GM12874 (cell line): Measurements from ENCODE around the gene SLC26A11.

Experiments used
- TF ChIP-seq, protein P1 (sequence below): IDR thresholded peaks from 2 replicates; pipeline ENCODE4 v1.5.1; 2011; ENCODE audit warnings: low read depth, mild to moderate bottlenecking, control low read depth, low read length, moderate library complexity; ENCODE audit not compliant: insufficient read depth

SLC26A11 gene

DNA sequence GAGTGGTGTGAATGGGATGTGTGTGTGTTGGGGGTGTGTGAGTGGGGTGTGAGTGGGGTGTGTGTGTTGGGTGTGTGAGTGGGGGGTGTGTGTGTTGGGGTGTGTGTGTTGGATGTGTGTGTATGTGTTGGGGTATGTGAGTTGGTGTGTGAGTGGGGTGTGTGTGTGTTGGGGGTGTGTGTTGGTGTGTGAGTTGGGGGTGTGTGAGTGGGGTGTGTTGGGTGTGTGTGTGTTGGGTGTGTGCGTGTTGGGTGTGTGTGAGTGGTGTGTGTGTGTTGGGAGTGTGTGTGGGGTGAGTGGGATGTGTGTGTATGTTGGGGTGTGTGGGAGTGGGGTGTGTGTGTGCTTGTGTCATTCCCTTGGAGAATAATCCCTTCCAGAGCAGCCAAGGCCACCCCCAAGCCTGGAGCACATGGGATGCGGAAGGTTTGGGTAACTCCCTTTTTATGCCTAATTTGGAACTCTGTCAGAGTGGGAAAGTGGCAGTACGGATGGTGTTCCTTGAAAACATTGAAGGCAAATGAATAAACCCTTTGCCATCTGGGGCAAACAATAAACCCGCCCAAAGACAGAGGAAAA, 54.7 kb downstream of the SLC26A11 start:
- TF ChIP-seq, protein P1, sequence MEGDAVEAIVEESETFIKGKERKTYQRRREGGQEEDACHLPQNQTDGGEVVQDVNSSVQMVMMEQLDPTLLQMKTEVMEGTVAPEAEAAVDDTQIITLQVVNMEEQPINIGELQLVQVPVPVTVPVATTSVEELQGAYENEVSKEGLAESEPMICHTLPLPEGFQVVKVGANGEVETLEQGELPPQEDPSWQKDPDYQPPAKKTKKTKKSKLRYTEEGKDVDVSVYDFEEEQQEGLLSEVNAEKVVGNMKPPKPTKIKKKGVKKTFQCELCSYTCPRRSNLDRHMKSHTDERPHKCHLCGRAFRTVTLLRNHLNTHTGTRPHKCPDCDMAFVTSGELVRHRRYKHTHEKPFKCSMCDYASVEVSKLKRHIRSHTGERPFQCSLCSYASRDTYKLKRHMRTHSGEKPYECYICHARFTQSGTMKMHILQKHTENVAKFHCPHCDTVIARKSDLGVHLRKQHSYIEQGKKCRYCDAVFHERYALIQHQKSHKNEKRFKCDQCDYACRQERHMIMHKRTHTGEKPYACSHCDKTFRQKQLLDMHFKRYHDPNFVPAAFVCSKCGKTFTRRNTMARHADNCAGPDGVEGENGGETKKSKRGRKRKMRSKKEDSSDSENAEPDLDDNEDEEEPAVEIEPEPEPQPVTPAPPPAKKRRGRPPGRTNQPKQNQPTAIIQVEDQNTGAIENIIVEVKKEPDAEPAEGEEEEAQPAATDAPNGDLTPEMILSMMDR = no peak

DNA sequence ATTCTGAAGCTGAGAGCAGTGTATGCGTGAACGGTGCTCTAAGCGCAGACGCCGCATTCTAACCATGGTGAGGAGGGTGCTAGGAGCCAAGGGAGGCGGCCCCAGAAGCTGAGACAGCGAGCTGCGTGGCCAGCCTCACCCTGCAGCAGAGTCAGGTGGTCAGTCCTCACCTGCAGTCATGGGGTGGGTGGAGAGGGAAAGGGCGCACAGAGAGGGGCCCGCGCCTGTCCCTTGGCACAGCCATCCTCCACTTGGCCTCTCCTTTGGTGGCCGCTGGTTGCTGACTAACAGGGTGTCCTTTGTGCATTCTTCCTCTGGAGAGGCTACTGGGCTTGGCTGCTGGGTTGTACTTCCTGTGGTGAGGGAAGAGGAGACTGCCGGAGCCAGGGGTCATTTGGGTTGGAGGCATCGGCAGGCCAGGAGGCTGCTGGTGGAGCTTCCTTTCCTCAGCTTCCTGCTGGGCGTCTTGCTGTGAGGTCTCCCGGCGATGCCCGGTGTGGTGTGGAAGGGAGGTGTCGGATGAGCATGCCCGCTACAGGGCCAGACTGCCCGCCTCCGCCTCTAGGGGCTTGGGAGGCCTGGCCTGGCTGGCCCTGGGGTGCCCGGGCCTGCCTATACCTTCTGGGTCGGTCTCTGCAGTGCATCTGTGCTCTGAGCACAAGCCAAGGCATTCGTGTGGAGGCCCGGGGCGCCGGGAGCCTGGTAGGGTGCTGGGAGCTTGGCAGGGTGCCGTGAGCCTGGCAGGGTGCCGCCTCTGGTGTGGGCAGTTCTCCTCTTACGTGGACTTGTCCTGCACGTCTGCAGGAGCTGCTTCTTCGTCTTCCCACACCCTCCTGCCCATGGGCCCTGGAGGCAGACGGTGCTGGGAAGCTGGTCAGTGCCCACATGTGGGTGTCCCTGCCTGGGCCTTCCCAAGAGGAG, 57.8 kb downstream of the SLC26A11 start:
- TF ChIP-seq, protein P1 = no peak

DNA sequence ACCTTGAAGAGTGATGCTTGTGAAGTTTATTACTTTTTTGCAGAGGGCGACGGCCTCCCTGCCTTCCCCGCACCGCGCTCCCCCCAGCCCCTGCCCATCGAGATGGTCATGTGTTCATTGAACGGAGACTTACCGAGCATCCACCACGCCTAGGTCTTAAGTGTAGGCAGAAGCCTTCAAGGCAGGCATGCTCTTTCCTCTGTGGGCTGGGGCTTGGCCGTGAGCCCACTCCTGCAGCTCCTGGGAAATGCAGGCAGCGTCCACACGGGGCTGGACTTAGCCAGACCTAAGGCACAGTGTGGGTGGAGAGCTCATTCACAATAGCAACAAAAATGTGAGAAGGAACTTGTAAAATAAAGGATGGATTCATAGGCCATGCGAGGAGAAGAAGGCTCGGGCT, 59.7 kb downstream of the SLC26A11 start:
- TF ChIP-seq, protein P1 = no peak

DNA sequence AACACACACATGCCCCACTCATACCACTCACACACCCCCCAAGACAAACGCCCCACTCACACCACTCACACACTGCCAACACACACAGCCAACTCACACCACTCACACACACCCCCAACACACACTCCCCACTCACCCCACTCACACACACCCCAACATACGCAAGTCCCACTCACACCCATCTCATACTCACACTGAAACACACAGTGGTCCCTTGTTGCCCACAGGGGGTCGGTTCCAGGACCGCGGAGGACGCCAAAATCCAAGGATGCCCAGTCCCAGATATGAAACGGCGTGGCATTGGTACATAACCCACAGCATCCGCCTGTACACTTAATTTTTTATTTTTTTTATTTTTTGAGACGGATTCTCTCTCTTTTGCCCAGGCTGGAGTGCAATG, 61.3 kb downstream of the SLC26A11 start:
- TF ChIP-seq, protein P1 = no peak

DNA sequence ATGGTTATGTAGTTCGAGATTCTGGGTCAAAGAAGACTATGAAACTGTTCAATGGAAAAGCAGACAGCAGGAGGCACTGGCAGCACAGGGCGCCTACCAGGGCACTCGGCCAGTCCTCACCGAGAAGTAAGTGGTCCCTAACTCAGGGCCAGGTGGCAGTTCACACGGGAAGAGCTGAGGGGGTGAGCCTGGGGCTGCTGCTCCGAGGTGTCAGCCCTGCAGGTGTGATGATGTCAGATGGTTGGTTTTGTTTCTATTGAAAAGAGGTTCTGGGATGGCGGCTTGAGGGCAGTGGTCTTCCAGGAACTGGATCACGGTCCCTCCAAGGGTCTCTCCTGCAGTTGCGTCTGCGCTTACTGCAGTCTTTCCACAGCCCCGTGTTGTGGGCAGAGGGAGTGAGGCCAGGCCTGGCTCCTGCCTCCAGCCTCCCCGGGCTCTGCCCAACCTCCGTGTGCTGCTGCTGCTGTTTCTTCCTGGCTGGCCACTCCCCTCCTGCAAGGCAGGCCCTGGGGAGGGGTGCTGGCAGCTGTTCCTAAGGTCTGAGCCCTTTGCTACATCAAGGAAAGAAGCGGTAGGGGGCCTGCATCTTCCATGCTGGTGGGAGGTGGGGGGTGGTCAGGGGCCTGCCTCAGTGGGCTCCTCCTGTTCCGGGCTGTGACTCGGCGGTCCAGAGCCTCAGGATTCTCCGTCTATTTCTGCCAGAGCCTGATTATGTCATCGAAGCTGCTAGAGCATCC, 63.1 kb downstream of the SLC26A11 start:
- TF ChIP-seq, protein P1 = no peak

DNA sequence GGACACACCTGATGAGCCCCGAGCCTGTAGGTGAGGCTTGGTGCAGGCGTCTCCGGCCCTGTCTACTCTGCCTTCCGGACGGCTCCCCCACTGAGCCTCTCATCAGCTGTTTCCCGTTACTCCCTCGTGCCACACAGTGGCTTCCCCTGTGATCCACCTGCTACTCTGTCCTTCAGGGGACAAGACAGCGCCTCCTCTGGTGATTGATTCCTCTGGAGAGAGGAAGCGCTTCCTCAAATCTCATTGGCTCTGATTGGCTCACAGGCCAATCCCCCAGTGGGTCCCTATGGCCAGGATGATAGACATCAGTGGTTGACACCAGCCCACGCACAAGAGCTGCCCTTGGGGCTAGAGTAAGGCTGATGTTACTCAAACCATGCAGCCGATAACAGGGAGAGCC, 64.4 kb downstream of the SLC26A11 start:
- TF ChIP-seq, protein P1 = no peak
